Peyer's patch (tissue), 4 donors: Measurements from ENCODE around the gene MUC5B. TPM values are rescaled to one million over a fixed set of nuclear protein-coding genes. Genes with fewer than 3 reads are reported as not detected.

Experiments used
- DNase-seq, 3 donors: peaks; one replicate each; pipeline ENCODE4 v3.0.0-alpha.2; 2017 to 2019
- H3K27ac ChIP-seq, 4 donors: fragments of 200-600 bp; sonication (generic); one replicate each; pipeline ENCODE4 v1.5.1; 2016 to 2019
- H3K27me3 ChIP-seq, 2 donors: fragments of 200-600 bp; sonication (generic); one replicate each; pipeline ENCODE4 v1.5.1; 2019
- H3K36me3 ChIP-seq, 3 donors: fragments of 200-600 bp; sonication (generic); one replicate each; pipeline ENCODE4 v1.5.1; 2016 to 2019
- H3K4me1 ChIP-seq, 4 donors: fragments of 200-600 bp; sonication (generic); one replicate each; pipeline ENCODE4 v1.5.1; 2016 to 2019
- H3K4me3 ChIP-seq, 4 donors: fragments of 200-600 bp; sonication (generic); 1 replicate in 3 of 4; 2 replicates in 1 of 4; pipeline ENCODE4 v1.5.1; 2016 to 2019; ENCODE audit warnings: mild to moderate bottlenecking in 1 of 4
- H3K9me3 ChIP-seq, 4 donors: fragments of 200-600 bp; sonication (generic); one replicate each; pipeline ENCODE4 v1.5.1; 2016 to 2019; ENCODE audit warnings: mild to moderate bottlenecking in 1 of 4
- CTCF ChIP-seq, 6 experiments: fragments of 450-650 bp in 4 of 6; fragments of 200-600 bp in 2 of 6; sonication (generic) in 1 of 6; IDR thresholded peaks; one replicate each; pipeline ENCODE4 v1.5.1; 2017 to 2019; ENCODE audit warnings: antibody characterized with exemption in 6 of 6, mild to moderate bottlenecking in 3 of 6, moderate library complexity in 1 of 6
- POLR2A ChIP-seq, 2 donors: fragments of 450-650 bp; IDR thresholded peaks; one replicate each; pipeline ENCODE4 v1.5.1; 2017; ENCODE audit warnings: antibody characterized with exemption in 2 of 2, mild to moderate bottlenecking in 2 of 2, moderate library complexity in 2 of 2
- total RNA-seq, 4 donors: library from RNA; depleted of rRNA; stranded (reverse); fragments of >200 nt; gene quantifications; one replicate each; pipeline ENCODE4 v1.1.0, GENCODE V29; 2016

The MUC5B gene
- total RNA-seq, 4 donors from 2014 or later = 0.18 to 25.6 (median 10.5) TPM

- Histone ChIP-seq H3K36me3 (no peaks in the 10 kb centered on the region), H3K4me1 (peaks cover 0 to 14% (median 0%) of the 10 kb centered on the region in 4 donors), H3K27ac (no peak overlapping the region), H3K9me3 (no peaks in the 10 kb centered on the region), H3K4me3 (no peak overlapping the region), H3K27me3 (no peaks in the 10 kb centered on the region)
- DNase-seq = no peak
- TF ChIP-seq CTCF (IDR thresholded peaks at IDR 0.05) (no peak), POLR2A (IDR thresholded peaks at IDR 0.05) (no peak)
Observed at GRCh38 chr11:1234054-1234720, 11.3 kb downstream of the MUC5B start.

- H3K36me3 ChIP-seq = no peaks in the 10 kb centered on the region
- TF ChIP-seq CTCF (IDR thresholded peaks at IDR 0.05) (no peak), POLR2A (IDR thresholded peaks at IDR 0.05) (no peak)
- H3K4me1 ChIP-seq = peaks cover 0 to 14% (median 0%) of the 10 kb centered on the region in 4 donors
- DNase-seq = peak in 1 of 3 donors; percentile 39
- no peak overlapping the region for H3K4me3 ChIP-seq
- H3K27ac ChIP-seq = no peak overlapping the region
- H3K27me3 ChIP-seq = no peaks in the 10 kb centered on the region
- no peaks in the 10 kb centered on the region for H3K9me3 ChIP-seq
Observed at GRCh38 chr11:1234771-1235305, 12.0 kb downstream of the MUC5B start.

- no peak for TF ChIP-seq POLR2A (IDR thresholded peaks at IDR 0.05)
- TF ChIP-seq CTCF (IDR thresholded peaks at IDR 0.05) = no peak
- peak in 1 of 3 donors; percentile 28 for DNase-seq
Observed at GRCh38 chr11:1235306-1235900, 12.5 kb downstream of the MUC5B start.

GRCh38 chr11:1235901-1236315 is 13.0 kb downstream of the MUC5B start:
- peak in 1 of 3 donors; percentile 32 for DNase-seq
- Histone ChIP-seq H3K36me3 (no peaks in the 10 kb centered on the region), H3K4me1 (peaks cover 0 to 14% (median 0%) of the 10 kb centered on the region in 4 donors), H3K9me3 (no peaks in the 10 kb centered on the region), H3K4me3 (no peak overlapping the region), H3K27ac (no peak overlapping the region), H3K27me3 (no peaks in the 10 kb centered on the region)
- no peak for TF ChIP-seq POLR2A (IDR thresholded peaks at IDR 0.05)
- no peak for TF ChIP-seq CTCF (IDR thresholded peaks at IDR 0.05)

More at GRCh38 chr11:1235306-1235900, 12.5 kb downstream of the MUC5B start:
- Histone ChIP-seq H3K27ac (no peak overlapping the region), H3K4me1 (peaks cover 0 to 14% (median 0%) of the 10 kb centered on the region in 4 donors), H3K9me3 (no peaks in the 10 kb centered on the region), H3K36me3 (no peaks in the 10 kb centered on the region), H3K27me3 (no peaks in the 10 kb centered on the region), H3K4me3 (no peak overlapping the region)

GRCh38 chr11:1236316-1237127 is 13.7 kb downstream of the MUC5B start:
- Histone ChIP-seq H3K27ac (no peak overlapping the region), H3K27me3 (no peaks in the 10 kb centered on the region), H3K9me3 (no peaks in the 10 kb centered on the region), H3K36me3 (no peaks in the 10 kb centered on the region), H3K4me1 (peaks cover 0 to 14% (median 0%) of the 10 kb centered on the region in 4 donors), H3K4me3 (no peak overlapping the region)
- peak in 1 of 3 donors; percentile 44 for DNase-seq
- TF ChIP-seq POLR2A (IDR thresholded peaks at IDR 0.05) (no peak), CTCF (IDR thresholded peaks at IDR 0.05) (no peak)
